ENCODE results near the gene EPB41L3.

EPB41L3 gene

GRCh38 chr18:5451871-5452270 lies 91.9 kb downstream of the EPB41L3 start:
- DNase-seq (ENCODE audit: low read depth in 2 of 2) = no peak

- DNase-seq (ENCODE audit: low read depth in 2 of 2) = no peak
Measured at GRCh38 chr18:5451150-5451549, 92.6 kb downstream of the EPB41L3 start.

DNA sequence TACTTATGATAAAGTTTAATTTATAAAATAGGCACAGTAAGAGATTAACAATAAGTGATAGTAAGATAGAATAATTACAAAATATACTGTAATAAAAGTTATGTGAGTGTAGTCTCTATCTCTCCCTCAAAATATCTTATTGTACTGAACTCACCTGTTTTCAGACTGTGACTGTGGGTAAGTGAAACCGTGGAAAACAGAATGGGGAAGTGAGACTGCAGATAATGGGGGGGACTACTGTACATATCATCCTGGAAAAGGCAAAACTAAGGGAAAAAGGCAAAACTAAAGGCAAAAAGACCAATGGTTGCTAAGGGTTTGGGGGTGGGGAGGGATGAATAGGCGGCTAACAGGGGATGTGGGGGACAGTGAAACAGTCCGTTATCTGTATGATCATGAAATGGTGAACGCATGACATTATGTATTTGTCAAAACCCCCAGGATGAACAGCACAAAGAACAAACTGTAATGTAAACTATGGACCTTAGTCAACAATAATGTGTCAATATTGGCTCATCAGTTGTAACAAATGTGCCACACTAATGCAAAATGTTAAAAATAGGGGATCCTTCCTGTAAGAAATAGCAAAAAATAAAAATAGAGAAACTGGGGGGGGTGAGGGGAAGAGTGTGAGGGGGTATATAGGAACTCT lies 93.8 kb downstream of the EPB41L3 start:
- no peak for DNase-seq (ENCODE audit: low read depth in 2 of 2)

DNA sequence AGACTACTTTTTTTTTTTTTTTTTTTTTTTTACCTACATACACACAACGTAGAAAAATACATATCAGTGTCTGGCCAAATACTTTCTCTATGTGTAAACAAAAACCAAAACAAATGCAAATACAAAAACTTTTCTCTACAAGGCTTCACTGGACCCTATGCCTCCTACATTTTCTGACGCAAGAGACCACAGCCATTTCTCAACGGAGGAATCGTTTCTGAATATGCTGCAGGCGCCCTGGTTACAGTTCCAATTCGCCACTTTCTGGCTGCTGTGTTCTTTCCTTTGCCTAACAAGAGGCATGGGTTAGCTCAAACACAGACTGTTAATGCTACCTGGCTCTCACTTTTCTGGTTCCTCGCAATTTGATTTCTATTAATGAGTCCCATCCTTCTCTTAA lies 96.4 kb downstream of the EPB41L3 start:
- no peak for DNase-seq (ENCODE audit: low read depth in 2 of 2)

DNA sequence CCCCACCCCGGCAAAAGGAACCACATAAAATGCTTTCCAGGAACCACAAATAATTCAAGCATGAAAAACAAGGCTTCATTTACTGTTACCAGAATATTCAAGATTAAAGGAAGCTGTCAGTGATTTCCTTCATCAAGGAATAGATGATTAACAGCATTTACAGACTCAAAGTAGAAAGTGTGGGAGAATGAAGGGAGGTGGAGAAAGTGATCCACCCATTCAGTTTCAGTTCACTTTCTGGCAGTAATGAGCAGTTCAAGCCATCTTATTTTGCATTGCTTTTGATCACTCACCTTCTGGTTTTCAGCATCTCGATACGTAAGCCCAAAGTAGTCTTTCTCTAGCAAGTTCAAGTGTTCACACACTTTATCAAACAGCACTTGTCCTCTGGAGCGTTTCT lies 99.0 kb downstream of the EPB41L3 start:
- no peak for DNase-seq (ENCODE audit: low read depth in 2 of 2)

GRCh38 chr18:5444269-5444668 lies 99.5 kb downstream of the EPB41L3 start:
- no peak for DNase-seq (ENCODE audit: low read depth in 2 of 2)

DNA sequence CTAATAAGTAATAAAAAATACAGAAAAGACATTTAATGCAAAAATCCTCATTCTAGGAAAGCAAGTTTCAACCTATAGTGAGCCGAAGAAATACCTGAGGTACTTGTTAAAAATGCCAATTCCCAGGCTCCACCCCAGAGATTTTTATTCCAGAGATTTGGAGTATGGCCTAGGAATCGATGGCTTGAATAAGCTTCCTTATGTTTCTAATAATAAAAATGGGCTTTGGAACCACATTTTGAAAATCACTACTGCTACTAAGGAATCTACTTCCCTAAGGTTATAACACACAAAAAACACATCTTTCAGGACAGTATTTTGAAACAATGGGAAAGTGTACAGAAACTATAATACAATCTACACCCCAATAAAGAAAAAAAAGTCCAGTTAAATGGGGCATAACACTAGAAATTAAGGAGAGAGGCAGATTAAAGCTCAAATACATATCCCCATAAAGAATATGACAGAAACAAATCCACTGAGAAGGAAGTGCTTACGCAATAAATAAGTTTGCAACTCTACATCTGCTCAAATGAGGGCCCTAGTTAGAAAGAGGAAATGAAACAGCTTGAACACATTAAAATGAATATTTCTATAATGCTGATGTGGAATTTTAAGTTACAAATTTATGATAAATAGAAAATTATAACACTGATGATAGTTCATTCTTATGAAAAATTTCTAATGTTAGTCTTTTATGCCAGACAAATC lies 103.7 kb downstream of the EPB41L3 start:
- DNase-seq (ENCODE audit: low read depth in 2 of 2) = no peak

DNA sequence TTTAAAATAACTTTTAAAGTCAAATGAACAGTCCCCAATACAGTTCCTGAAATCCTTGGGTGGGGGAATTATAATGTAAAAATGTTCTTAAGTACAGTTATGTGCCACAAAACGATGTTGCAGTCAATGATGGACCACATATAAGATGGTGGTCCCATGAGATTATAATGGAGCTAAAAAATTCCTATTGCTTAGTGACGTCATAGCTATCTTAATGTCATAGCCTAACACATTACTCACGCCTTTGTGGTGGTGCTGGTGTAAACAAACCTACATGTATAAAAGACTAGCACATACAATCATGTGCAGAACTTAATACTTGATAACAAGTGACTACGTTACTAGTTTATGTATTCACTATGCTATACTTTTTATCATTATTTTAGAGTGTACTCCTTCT lies 109.4 kb downstream of the EPB41L3 start:
- no peak for DNase-seq (ENCODE audit: low read depth in 2 of 2)

- no peak for DNase-seq (ENCODE audit: low read depth in 2 of 2)
Measured at GRCh38 chr18:5431836-5432575, 111.8 kb downstream of the EPB41L3 start.

GRCh38 chr18:5430131-5430530 lies 113.7 kb downstream of the EPB41L3 start:
- no peak for DNase-seq (ENCODE audit: low read depth in 2 of 2)

- DNase-seq (ENCODE audit: low read depth in 2 of 2) = no peak
Measured at GRCh38 chr18:5429681-5430080, 114.1 kb downstream of the EPB41L3 start.

DNA sequence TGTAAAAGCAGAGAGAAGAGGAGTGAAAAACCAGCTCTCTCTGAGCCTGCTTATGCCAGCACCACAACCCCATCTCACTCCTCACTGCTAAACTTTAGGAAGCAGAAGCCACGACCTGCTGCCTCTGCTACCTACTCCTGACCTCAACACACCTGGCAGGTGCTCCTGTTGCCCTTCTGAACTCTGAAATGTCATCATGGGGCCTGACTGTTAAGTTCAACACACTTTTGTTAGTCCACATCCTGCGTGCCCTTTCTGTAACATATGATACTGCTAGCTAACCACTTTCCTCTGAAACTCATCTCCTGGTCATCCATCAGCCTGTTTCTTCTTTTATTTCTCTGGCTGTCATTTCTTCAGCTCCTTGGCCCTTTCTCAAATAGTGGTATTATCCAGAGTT lies 118.1 kb downstream of the EPB41L3 start:
- no peak for DNase-seq (ENCODE audit: low read depth in 2 of 2)

DNA sequence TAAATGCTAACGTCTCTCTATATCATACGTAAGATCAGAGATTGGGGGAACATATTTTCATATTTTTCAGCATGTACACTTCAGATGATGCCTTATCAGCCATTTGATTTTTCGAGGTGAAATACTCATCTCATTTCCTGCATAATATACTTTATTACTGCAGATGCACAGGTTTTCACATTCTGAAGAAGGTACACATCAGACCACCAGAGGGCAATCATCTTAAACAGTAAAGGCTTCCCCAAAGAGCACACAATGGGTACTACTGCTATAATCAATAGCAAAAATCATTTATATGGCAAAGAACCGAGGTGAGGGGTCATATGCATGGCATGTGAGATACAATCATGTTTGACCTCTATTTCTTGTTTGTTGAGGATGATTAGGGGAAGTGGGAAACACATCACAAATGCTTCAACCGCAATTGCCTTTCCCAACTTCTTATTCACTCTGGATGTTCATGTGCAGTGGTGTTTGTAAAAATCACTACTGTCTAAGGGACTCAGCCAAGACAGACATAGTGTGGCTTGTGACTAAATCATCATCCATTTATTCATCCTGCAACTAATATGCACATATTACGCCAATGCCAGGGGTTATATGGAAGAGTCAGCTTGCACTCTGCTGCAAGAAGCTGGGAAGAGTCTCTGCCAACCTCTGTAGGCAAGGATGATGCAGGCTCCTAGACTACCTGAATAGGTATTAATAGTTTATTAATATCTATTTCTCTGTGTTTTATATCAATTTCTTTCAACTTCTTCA lies 118.7 kb downstream of the EPB41L3 start:
- DNase-seq (ENCODE audit: low read depth in 2 of 2) = no peak

DNA sequence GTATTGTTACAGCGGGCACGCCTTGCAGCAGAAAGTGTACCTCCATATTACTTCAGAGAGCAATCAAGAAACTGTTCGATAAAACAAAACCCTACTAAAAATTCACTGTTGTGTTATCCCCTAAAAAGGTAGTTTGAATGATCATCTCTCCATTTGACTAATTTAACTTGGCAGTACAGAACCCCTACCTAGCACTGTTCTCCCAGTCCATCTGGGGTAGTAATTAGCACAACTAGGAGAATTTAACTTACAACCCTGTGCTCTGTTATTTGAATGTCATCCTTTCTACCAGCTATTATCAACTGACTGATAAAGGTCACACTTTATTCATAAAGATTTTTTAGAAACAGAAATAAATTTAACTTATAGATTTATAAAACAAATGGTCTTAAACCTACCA lies 121.2 kb downstream of the EPB41L3 start:
- no peak for DNase-seq (ENCODE audit: low read depth in 2 of 2)

GRCh38 chr18:5421981-5422380 lies 121.8 kb downstream of the EPB41L3 start:
- no peak for DNase-seq (ENCODE audit: low read depth in 2 of 2)

DNA sequence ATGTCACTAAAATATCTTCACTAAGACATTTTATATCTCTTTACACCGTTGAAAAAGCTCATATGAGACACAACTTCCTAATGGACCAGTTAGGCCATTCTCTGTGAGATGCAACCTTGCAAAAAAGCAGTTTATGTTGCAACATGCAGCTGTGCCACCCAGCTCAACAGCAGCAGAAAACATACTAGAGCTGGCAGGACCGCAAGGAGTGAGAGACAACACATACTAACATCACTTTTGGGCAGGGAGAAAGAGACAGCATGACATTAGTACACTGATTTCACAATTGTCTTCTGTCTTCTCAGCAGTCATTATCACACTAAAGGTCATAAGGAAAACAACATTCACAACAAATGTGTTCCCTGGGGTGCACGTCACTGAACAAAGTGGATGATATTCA lies 122.9 kb downstream of the EPB41L3 start:
- no peak for DNase-seq (ENCODE audit: low read depth in 2 of 2)

- no peak for DNase-seq (ENCODE audit: low read depth in 2 of 2)
Measured at GRCh38 chr18:5419601-5420000, 124.2 kb downstream of the EPB41L3 start.

DNA sequence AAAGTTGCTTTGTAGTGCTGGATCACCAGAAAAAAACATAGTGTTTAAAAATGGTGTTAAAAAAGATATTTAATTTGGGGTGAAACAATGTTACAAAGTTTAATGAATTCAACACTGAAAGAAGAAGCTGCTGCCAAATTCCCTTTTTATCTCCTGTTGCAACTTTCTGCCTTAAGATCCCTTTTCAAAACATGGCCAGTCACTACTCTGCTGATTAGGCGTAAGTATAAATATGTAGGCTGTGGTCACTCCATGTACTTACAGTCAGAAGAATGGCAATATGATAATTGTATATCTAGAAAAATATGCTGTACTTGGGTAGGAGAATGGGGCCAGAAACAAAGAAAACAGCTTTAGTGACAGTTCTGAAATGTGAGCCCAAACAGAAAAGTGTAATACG lies 124.8 kb downstream of the EPB41L3 start:
- no peak for DNase-seq (ENCODE audit: low read depth in 2 of 2)

DNA sequence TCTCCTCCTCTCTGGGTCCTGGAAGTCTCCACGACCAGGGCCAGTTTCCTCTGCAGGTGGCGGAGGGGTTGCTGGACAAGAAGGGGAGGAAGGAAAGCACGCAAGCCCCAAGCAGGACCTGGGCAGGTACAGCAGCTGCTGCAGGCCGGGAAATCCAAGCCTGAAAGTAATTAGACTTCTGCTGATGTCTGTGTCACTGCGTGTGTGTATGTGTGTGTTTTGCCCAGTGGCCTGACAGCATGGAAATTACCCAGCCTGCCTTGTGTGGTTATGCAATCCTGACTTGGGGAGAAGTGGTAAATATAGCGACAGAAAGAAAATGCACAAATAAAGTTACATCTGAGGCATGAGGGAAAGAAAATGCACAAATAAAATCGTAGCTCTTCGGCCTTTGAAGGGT lies 126.5 kb downstream of the EPB41L3 start:
- no peak for DNase-seq (ENCODE audit: low read depth in 2 of 2)

DNA sequence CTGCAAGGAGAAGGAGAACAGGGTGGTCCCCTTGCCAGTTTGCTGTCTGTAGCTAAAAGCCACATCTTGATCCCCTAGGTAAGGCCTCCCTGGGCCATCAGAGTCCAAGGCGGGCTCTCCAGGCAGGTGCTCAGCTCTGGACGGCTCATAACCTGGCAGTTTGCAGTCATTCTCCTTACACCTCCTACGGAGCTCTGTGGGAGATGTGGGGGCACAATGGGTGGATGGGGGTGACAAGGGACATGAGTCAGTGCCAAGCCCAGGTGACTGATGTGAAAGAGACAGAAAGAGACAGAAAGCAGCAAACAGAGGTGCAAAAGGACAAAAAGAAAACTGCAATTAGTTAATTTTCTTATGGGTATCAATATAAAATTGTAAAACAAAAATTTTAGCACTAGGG lies 127.7 kb downstream of the EPB41L3 start:
- DNase-seq (ENCODE audit: low read depth in 2 of 2) = no peak

- DNase-seq (ENCODE audit: low read depth in 2 of 2) = no peak
Measured at GRCh38 chr18:5415665-5416064, 128.1 kb downstream of the EPB41L3 start.

GRCh38 chr18:5415031-5415430 lies 128.8 kb downstream of the EPB41L3 start:
- no peak for DNase-seq (ENCODE audit: low read depth in 2 of 2)
